HG02970 (cell line): Measurements from ENCODE around the gene PILRB.
"Not testable (repeated sequence)": the region's sequence is repeated elsewhere in the genome, so short reads cannot be mapped to it uniquely, and the experiment has no call there.

Source experiments
- ATAC-seq: cut with Tn5 transposase; IDR thresholded peaks from one replicate; pipeline ENCODE4 v1.9.1; 2021; ENCODE audit warnings: mild to moderate bottlenecking, moderate library complexity, moderate number of reproducible peaks; ENCODE audit not compliant: unreplicated experiment, low FRiP score

The PILRB gene

DNA sequence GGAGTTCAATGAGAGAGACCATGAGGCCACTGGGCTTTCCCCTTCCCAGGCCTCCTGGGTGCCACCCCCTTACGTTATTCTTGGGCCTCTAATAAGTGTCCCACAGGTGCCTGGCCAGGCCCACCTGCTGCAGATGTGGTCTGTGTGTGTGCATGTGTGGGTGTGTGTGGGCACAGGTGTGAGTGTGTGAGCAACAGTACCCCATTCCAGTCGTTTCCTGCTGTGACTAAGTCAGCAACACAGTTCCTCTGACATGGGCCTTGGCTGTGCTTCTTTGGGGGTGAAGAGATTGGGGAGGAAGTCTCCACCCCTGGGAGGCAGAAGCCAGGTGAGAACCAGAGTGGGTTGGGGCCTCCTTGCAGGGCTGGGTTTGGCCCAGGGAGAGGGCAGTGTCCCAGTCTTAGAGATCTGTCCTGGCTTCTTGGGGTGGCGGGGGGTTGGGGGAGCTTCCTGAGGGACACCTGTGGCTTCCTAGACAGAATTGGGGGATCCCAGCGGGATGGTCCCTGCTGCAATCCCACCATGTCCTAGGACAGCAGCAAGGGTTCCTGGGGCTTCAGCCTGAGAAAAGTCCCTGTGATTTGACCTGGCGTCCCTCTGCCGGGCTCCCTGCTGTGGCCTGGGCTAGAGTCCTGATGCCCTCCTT lies 4.1 kb upstream of the PILRB start:
- no peak for ATAC-seq

DNA sequence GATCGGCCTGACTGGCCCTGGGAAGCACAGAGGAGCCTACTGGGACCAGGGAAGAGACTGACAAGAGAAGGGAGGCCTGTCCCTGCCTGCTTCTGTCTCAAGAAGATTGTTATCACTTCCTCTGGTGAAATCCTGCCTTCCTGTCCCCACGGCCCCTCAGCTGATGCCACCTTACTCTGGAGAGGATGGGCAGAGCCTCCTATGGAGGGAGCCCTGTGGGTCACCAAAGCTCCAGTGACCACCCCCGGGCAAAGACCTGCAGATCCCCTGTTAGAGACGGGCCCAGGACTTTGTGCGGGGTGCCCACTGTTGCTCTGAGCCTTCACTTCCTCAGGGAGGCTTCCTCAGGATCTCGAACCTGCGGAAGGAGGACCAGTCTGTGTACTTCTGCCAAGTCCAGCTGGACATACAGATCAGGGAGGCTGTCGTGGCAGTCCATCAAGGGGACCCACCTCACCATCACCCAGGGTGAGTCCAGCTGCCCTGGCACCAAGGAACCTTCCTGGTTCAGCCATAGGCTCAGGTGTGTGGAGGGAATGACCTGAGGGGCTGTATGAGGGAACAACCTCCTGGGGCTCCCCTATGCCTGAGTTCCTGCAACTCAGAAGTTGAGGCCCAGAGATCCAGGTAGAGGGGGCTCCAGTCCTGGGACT lies 1.4 kb upstream of the PILRB start:
- no peak for ATAC-seq

DNA sequence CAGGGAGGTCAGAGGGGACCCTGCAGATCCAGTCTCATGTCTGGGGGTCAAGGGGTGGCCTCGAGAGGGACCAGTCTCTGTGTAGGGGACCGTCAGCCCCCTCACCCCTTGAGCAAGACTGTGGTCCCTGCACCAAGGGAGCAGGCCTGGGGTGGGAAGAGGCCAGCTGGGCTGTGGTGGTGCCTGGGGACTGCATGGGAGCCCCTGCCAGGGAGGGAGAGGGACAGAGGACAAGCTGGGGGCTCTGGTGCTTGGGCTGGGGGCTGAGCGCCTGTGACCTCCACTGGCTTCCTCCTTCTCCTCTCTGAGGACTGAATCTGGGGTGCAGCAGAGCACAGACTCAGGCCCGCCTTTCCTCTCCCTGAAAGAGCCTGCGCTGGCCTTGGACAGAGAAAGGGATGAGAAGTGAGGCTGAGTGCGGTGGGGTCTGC lies 771 bp upstream of the PILRB start:
- no peak for ATAC-seq

DNA sequence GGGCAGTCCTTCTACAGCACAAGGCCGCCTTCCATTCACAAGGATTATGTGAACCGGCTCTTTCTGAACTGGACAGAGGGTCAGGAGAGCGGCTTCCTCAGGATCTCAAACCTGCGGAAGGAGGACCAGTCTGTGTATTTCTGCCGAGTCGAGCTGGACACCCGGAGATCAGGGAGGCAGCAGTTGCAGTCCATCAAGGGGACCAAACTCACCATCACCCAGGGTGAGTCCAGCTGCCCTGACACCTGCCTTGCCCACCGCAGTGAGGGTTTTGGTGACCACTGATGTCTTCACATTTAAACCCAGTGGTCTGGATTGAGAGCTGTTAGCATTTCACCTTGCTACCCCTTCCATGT lies 918 bp downstream of the PILRB start:
- no peak for ATAC-seq

DNA sequence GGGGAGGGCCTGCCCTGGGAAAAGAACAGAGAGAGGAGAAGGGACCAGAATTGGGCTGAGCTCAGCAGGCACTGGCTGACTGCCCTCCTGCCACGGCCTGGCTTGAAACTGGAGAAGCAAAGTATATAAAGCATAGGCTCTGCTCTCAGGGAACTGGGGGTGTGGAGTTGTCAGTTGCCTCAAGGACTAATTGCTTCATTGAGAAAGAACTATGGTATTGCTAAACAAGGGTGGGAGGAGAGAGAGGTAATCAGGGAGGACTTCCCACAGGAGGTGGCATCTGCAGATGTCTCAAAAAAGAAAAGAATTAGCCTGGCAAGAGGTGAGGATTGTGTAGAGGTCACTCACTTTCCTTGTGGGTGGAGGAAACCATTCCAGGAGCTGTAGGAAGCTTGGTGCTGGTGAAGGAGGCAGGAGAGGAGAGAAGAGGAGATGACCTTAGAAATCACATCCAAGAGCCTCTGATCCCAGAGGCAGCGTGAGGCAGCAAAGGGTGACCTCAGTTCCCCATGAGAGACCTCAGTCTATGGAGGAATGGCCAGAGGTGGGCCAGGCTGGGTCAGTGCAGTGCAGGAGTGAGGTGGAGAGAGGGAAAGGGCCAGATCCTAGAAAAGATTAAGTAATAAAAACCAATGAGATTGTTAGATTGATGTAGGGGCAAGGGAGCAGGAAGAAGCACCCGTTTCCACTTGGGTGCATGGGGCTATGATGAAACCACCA lies 2.4 kb downstream of the PILRB start:
- ATAC-seq, result no peak

DNA sequence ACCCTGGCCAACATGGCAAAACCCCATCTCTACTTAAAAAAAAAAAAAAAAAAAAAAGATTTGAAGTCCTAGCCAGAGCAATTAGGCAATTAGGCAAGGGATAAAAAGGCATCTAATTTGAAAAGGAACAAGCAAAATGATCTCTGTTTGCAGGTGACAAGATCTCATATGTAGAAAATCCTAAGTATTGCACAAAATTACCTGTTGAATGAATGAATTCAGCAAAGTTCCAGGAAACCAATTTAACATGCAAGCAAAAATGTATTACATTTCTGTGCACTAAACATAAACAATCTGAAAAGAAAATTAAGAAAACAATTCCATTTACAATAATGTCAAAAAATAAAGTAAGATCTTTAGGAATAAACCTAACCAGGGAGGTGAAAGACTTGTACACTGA lies 5.2 kb downstream of the PILRB start:
- ATAC-seq, result no peak

DNA sequence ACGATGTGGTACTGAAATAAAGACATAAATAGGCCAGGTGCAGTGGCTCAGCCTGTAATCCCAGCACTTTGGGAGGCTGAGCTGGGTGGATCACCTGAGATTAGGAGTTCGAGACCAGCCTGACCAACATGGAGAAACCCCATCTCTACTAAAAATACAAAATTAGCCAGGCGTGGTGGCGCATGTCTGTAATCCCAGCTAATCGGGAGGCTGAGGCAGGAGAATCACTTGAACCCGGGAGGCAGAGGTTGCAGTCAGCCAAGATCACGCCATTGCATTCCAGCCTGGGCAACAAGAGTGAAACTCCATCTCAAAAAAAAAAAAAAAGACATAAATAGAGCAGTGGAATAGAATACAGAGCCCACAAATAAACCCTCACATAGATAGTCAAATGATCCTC lies 5.9 kb downstream of the PILRB start:
- not testable (repeated sequence) for ATAC-seq

DNA sequence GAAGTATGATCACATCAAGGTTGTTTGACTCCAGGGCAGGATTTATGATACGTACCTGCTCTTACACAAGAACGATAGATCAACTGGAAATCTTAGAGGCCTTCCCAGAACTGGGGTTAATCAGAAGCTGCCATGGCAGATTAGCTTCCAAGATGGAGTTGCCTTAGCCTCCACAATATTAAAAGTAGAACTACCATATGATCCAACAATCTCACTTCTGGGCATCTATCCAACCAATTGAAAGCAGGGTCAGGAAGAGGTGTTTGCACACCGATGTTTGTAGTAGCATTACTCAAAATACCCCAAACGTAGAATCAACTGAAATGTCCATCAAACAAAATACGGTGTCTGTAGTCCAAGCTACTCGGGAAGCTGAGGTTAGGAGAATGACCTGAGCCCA lies 6.6 kb downstream of the PILRB start:
- no peak for ATAC-seq

DNA sequence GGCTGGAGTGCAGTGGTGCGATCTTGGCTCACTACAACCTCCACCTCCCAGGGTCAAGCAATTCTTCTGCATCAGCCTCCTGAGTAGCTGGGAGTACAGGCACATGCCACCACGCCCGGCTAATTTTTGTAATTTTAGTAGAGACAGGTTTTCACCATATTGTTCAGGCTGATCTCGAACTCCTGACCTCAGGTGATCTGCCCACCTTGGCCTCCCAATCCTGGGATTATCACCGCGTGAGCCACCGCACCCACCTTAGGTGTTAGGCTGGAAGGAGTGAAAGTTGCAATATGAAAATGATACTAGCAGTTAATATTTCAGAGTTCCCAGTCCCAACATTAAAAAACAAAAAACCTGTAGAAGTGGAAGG lies 8.1 kb downstream of the PILRB start:
- ATAC-seq, result not testable (repeated sequence)

DNA sequence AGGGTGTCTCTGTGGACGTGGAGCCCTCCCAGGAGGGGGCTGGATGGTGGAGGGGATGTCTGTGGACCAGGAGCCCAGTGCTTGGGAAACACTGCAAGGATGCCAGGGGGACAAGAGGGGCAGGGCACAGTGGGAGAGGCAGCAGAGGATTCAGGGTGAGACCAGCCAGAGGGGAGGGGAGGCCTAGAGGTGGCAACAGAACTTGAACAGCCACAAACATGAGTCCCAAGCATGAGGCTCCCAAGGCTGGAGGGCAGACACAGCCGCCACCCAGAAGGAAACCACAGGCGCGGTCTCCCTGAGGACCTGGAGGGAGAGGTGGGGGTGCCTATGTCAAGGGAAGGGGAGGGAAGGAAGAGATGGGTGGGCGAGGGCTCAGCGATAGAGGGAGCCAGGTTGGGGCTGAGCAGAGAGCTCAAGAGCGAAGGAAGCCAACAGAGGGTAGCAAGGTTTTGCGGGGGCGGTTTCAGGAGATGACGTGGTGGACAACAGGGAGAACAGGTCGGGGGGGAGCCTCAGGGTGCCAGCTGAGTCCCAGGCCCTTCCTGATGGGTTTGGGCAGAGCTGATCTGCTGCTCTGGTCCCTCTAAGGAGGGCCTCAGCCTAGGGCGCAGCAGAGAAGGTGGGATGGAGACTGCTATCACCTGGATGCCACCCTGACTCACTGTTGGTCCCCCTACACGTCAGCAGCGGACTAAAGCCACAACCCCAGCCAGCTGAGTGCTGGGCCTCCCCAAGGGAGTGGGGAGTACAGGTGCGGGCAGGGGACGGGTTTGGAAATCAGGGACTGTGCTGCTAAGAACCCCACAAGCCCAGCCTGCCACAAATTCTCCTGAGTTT lies 8.7 kb downstream of the PILRB start:
- no peak for ATAC-seq

DNA sequence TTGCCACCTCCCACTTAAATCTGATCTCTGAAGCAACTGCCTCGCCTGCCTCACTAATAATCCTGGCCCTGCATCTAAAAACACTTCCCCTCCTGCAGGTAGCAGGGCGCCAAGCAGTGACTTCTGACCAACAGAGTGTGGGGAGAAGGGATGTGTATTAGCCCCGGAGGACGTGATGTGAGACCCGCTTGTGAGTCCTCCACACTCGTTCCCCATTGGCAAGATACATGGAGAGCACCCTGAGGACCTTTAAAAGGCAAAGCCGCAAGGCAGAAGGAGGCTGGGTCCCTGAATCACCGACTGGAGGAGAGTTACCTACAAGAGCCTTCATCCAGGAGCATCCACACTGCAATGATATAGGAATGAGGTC lies 9.3 kb downstream of the PILRB start:
- no peak for ATAC-seq

DNA sequence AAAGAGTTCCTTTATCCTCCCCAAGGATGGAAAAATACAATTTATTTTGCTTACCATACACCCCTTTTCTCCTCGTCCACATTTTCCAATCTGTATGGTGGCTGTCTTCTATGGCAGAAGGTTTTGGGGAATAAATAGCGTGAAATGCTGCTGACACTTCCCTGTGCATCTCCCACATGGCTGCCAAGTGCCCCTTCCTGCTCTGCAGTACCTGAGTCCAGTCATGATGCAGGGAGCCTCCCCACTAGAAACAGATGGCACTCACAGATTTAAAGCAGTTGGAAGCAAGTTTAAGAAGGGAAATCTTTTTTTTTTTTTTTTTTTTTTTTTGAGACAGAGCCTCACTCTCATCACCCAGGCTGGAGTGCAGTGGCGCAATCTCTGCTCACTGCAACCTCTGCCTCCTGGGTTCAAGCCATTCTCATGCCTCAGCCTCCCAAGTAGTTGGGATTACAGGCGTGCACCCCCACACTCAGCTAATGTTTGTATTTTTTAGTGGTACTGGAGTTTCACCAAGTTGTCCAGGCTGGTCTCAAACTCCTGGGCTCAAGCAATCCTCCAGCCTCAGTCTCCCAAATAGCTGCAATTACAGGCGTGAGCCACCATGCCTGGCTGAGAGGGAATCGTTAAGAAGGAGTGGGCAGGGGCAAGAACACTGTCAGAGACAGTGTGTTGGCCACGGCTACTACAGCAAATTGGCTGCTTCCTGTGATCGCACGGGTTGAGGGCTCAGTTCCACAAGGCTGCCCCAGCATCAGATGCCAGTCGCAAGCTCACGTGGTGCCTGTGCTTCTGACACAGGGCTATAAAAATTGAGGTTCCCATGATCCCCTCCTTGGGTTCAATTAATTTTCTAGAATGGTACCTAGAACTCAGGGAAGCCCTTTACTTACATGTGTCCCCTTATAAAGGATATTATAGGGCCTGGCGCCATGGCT lies 10.0 kb downstream of the PILRB start:
- no peak for ATAC-seq

DNA sequence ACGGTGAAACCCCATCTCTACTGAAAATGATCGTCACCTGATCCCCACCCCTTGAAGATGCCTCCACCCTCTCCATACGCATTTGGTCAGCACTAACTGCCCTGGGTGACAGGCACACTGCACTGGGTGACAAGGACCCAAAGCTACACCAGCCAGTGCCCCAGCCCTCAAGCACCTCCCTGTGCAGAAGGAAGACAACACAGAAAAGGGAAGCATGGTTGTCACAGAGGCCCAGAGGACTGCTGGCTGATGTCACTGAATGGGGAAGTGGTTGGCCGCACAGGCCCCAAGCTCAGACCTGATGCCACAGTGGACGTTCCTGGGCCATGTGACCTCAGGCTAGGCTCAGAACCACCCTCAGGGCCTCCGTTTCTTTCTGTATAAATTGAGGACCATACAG lies 11.2 kb downstream of the PILRB start:
- peak; percentile 39 for ATAC-seq

DNA sequence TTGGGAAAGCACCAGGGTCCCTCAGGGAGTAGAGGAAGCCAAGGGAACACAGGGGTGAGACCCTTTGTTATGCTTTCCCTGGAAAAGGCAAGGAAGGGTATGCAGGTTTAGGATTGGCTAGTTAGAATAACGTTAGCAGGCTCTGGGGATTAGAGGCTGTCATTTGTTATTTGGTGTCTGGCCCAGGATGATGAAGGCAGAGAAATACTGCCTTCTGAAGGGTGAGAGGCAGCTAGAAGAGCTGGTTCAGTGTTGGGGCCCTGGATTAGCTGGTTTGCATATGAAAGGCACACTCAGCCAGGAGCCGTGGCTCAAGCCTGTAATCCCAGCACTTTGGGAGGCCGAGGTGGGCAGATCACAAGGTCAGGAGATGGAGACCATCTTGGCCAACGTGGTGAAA lies 12.4 kb downstream of the PILRB start:
- no peak for ATAC-seq

DNA sequence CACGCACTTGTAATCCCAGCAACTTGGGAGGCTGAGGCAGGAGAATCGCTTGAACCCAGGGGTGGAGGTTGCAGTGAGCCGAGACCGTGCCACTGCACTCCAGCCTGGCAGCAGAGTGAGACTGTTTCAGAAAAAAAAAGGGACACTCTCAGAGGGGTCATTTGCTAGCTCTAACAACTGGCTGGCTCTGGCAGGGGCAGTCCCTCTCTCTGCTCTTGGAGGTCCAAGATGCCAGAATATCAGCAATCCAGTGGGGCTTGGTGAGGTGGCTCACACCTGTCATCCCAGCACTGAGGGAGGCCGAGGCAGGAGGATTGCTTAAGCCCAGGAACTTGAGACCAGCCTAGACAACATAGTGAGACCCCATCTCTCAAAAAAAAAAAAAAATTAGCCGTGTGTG lies 12.8 kb downstream of the PILRB start:
- ATAC-seq, result no peak

DNA sequence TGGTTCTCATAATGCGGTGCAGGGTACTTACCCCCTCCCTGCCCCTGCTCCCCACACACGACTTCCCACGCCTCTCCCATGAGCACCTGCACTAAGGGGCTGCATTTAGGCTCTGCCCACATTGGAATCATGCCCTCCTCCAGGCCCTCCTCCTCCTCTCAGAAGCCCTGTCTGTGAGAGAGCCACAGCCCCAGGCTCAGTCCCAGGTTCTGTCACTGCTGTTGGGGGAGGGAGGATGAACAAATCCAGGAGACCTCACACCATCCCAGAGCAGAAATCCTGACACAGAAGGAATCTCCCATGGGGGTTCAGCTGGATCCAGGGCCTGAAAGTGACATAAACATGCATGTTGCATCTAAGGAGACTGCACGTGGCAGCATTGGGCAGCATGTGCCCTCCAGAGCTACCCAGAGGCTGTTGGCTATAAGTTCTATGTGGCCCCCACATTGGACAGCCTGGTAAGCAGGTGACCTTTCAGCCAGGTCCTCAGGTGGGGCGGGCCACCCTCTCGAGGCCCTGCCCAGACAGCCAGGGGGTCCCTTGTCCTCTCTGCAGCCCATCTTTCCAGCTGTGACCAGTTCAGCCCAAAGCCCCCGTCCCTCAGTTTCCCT lies 13.7 kb downstream of the PILRB start:
- ATAC-seq, result no peak

DNA sequence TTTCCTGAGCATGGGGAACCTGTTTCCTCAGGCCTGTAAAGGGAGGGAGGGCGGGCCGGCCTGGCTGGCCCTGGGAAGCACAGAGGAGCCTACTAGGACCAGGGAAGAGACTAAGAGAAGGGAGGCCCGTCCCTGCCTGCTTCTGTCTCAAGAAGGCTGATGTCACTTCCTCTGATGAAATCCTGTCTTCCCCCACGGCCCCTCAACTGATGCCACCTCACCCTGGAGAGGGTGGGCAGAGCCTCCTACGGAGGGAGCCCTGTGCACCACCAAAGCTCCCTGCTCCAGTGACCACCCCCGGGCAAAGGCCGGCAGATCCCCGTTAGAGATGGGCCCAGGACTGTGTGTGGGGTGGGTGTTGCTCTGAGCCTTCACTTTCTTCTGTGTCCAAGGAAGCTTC lies 14.3 kb downstream of the PILRB start:
- ATAC-seq, result no peak

DNA sequence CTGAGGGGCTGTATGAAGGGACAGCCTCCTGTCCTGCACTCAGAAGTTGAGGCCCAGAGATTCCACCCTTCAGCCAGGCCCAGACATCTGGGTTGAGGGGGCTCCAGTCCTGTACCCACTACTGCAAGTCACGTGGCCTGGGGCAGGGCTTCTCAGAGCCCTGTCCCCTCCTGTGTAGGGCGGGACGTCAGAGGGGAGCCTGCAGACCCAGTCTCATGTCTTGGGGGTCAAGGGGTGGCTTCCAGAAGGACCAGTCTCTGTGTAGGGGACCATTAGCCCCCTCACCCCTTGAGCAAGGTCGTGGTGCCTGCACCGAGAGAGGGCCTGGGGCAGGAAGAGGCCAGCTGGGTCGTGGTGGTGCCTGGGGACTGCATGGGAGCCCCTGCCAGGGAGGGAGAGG lies 14.8 kb downstream of the PILRB start:
- no peak for ATAC-seq

DNA sequence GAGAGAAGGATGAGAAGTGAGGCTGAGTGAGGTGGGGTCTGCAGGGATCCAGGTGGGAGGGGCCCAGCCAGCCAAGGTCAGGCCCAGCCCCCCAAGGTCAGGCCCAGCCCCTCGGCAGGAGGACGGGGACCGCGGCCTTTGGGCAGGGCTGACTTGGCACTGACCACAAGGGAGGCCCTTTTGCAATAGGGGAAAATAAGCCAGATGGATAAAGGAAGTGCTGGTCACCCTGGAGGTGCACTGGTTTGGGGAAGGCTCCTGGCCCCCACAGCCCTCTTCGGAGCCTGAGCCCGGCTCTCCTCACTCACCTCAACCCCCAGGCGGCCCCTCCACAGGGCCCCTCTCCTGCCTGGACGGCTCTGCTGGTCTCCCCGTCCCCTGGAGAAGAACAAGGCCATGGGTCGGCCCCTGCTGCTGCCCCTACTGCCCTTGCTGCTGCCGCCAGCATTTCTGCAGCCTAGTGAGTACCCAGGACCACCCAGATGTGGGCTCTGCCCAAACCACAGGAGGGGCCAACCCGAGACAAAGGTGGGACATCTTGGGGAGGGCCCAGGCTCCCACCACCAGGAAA lies 15.4 kb downstream of the PILRB start, which contains the start of gene PILRA:
Gene PILRA (plus strand): TSS at position 227 of the 571 bp plus-strand sequence. CDS start 170 bp downstream, at position 397.
- ATAC-seq, result no peak
